ENCODE data around the gene PROSER3. TPM values are rescaled to one million over a fixed set of nuclear protein-coding genes. Genes with fewer than 3 reads are reported as not detected.

PROSER3 gene
- total and polyA plus RNA-seq, 2 of the 4 experiments (the other 2 are of a cell fraction): 5.4 to 21.8 TPM

DNA sequence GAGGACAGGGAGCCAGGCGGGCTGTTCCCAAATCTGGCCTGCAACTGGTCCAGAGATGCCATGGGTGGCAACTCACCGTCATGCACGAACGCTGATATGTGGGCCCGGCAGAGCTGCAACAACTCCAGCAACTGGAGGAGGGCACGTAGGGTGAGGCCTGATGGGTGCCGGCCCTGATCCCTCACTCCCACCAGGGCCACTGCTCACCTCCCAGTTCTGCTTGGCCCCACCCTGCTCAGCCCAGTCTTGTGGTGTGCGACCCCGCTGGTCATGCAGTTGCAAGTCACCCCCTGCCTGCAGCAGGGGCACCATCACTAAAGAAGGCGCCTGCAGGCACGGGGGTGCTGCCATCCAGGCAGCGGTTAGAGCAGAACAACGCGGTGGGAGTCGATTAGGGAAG lies 34.3 kb downstream of the PROSER3 start:
- no peaks in the 10 kb centered on the region for H3K79me1 ChIP-seq (ENCODE audit: low read depth in 1 of 2, low read length in 2 of 2)
- dilution Hi-C loops (cut with HindIII; ENCODE audit: low sequenced_read_pairs, unreplicated experiment): no loop called here
- H3K36me3 ChIP-seq (ENCODE audit: control insufficient read depth, insufficient read depth, low read length): no peaks in the 10 kb centered on the region
- in situ Hi-C loops (cut with MboI; ENCODE audit: low sequenced_read_pairs): no loop called here
- no peak overlapping the region for H2BK5ac ChIP-seq (ENCODE audit: low read depth, low read length, poor library complexity, severe bottlenecking)
- no peak overlapping the region for H3K4me3 ChIP-seq (ENCODE audit: insufficient read depth, low read depth, low read length)
- H3K9me3 ChIP-seq (ENCODE audit: control insufficient read depth, insufficient read depth, low read length): no peaks in the 10 kb centered on the region
- H2BK15ac ChIP-seq (ENCODE audit: low read depth, low read length): no peak overlapping the region
- no peak for DNase-seq
- intact Hi-C loops (cut with micrococcal nuclease): no loop called here
- no peak overlapping the region for H3K14ac ChIP-seq (replicated peaks; ENCODE audit: low read depth, low read length)
- H4K8ac ChIP-seq (ENCODE audit: low read depth in 2 of 2, low read length in 2 of 2): no peak overlapping the region
- no peak overlapping the region for H3K9ac ChIP-seq (ENCODE audit: low read depth, low read length)
- CTCF ChIA-PET: no interaction called here
- H4K5ac ChIP-seq (ENCODE audit: low read depth, low read length): no peak overlapping the region
- no peak overlapping the region for H3K4ac ChIP-seq (ENCODE audit: low read depth, low read length)
- 87% methylated on average over 10 of the region's 15 CpGs; no CpG with 5 or more reads in 1 of the 2 experiments for WGBS, 2 experiments (ENCODE audit: extremely low coverage in 2 of 2, insufficient read length in 1 of 2)
- H4K91ac ChIP-seq (ENCODE audit: insufficient read depth, low read depth, low read length): no peak overlapping the region
- no peak overlapping the region for H3K56ac ChIP-seq (ENCODE audit: extremely low read depth, insufficient read depth, low read length)
- no peak overlapping the region for H2AK9ac ChIP-seq (replicated peaks; ENCODE audit: low read depth, low read length, poor library complexity)
- H3K18ac ChIP-seq (ENCODE audit: low read depth, low read length): no peak overlapping the region
- H3K23ac ChIP-seq (ENCODE audit: low read depth, low read length): no peak overlapping the region
- H3K4me2 ChIP-seq (ENCODE audit: low read depth, low read length): no peak overlapping the region
- peaks cover 18% of the 10 kb centered on the region for H3K27me3 ChIP-seq (ENCODE audit: control insufficient read depth, insufficient read depth, low read length)
- H3K9me1 ChIP-seq (ENCODE audit: insufficient read depth, low read length): no peaks in the 10 kb centered on the region
- BruUV-seq (replicated peaks): no TSS peak
- H2AFZ ChIP-seq (replicated peaks; ENCODE audit: low read length, poor library complexity): peak overlapping the region; percentile 2
- no peak overlapping the region for H2BK120ac ChIP-seq (ENCODE audit: low read depth, low read length)
- H4K20me1 ChIP-seq (ENCODE audit: insufficient read depth, low read length): no peaks in the 10 kb centered on the region
- TF ChIP-seq BHLHE40 (IDR thresholded peaks at IDR 0.05; ENCODE audit: low read depth, low read length) (no peak), SMC3 (IDR thresholded peaks at IDR 0.05; ENCODE audit: low read depth, low read length) (no peak), RAD21 (IDR thresholded peaks at IDR 0.05; ENCODE audit: low read length) (no peak)
- TF ChIP-seq, protein P1, sequence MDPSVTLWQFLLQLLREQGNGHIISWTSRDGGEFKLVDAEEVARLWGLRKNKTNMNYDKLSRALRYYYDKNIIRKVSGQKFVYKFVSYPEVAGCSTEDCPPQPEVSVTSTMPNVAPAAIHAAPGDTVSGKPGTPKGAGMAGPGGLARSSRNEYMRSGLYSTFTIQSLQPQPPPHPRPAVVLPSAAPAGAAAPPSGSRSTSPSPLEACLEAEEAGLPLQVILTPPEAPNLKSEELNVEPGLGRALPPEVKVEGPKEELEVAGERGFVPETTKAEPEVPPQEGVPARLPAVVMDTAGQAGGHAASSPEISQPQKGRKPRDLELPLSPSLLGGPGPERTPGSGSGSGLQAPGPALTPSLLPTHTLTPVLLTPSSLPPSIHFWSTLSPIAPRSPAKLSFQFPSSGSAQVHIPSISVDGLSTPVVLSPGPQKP (IDR thresholded peaks at IDR 0.05; ENCODE audit: borderline replicate concordance, low read depth, low read length): no peak
- TF ChIP-seq, protein P2, sequence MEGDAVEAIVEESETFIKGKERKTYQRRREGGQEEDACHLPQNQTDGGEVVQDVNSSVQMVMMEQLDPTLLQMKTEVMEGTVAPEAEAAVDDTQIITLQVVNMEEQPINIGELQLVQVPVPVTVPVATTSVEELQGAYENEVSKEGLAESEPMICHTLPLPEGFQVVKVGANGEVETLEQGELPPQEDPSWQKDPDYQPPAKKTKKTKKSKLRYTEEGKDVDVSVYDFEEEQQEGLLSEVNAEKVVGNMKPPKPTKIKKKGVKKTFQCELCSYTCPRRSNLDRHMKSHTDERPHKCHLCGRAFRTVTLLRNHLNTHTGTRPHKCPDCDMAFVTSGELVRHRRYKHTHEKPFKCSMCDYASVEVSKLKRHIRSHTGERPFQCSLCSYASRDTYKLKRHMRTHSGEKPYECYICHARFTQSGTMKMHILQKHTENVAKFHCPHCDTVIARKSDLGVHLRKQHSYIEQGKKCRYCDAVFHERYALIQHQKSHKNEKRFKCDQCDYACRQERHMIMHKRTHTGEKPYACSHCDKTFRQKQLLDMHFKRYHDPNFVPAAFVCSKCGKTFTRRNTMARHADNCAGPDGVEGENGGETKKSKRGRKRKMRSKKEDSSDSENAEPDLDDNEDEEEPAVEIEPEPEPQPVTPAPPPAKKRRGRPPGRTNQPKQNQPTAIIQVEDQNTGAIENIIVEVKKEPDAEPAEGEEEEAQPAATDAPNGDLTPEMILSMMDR (conservative IDR thresholded peaks at IDR 0.05; ENCODE audit: low read depth, low read length): no peak
- H2BK20ac ChIP-seq (ENCODE audit: low read depth, low read length): no peak overlapping the region
- H2AK5ac ChIP-seq (ENCODE audit: low read depth, low read length): no peak overlapping the region
- H3K27ac ChIP-seq (ENCODE audit: insufficient read depth, low read length): no peak overlapping the region
- POLR2A ChIA-PET (ENCODE audit: unreplicated experiment): no interaction called here
- no peaks in the 10 kb centered on the region for H3K4me1 ChIP-seq (ENCODE audit: control insufficient read depth, insufficient read depth, low read length)
- no peak for ATAC-seq (ENCODE audit: low read depth)

Data from IMR-90 (cell line).